OCI-LY1 (cell line): Measurements from ENCODE around the gene BTNL9.

Experiments used
- H2AFZ ChIP-seq: fragments of 200-600 bp; sonication (generic), shearing (Covaris generic); 2 replicates; pipeline ENCODE4 v1.6.0; 2014; ENCODE audit warnings: antibody characterized with exemption, mild to moderate bottlenecking, low read length
- H3F3A ChIP-seq: fragments of 200-600 bp; sonication (generic), shearing (Covaris generic); 2 replicates; pipeline ENCODE4 v1.6.0; 2014; ENCODE audit warnings: mild to moderate bottlenecking, antibody characterized with exemption, low read length, moderate library complexity; ENCODE audit not compliant: insufficient read depth
- H3K27ac ChIP-seq: fragments of 200-600 bp; sonication (generic); 2 replicates; pipeline ENCODE4 v1.5.1; 2014; ENCODE audit warnings: low read length, mixed run types, mild to moderate bottlenecking, low read depth; ENCODE audit not compliant: poor library complexity, severe bottlenecking
- H3K27me3 ChIP-seq: fragments of 200-600 bp; sonication (generic); 2 replicates; pipeline ENCODE4 v1.6.0; 2014; ENCODE audit warnings: antibody characterized with exemption, mild to moderate bottlenecking, low read length, moderate library complexity; ENCODE audit not compliant: insufficient read depth
- H3K36me3 ChIP-seq: fragments of 200-600 bp; sonication (generic); 2 replicates; pipeline ENCODE4 v1.6.1; 2014; ENCODE audit warnings: mild to moderate bottlenecking, antibody characterized with exemption, low read length, moderate library complexity, mixed read lengths; ENCODE audit not compliant: insufficient read depth
- H3K4me1 ChIP-seq: fragments of 200-600 bp; sonication (generic); 2 replicates; pipeline ENCODE4 v1.5.1; 2014; ENCODE audit warnings: mild to moderate bottlenecking, low read length, moderate library complexity; ENCODE audit not compliant: insufficient read depth, severe bottlenecking
- H3K4me2 ChIP-seq: fragments of 200-600 bp; sonication (generic), shearing (Covaris generic); 2 replicates; pipeline ENCODE4 v1.6.1; 2014; ENCODE audit warnings: low read length
- H3K4me3 ChIP-seq: fragments of 200-600 bp; sonication (generic); 2 replicates; pipeline ENCODE4 v1.5.1; 2014; ENCODE audit warnings: low read length, low read depth, mild to moderate bottlenecking, mixed read lengths; ENCODE audit not compliant: poor library complexity, severe bottlenecking
- H3K79me2 ChIP-seq: fragments of 200-600 bp; shearing (Covaris generic); 2 replicates; pipeline ENCODE4 v1.6.1; 2016; ENCODE audit warnings: mixed run types, low read length, mixed read lengths; ENCODE audit not compliant: insufficient read depth
- H3K9ac ChIP-seq: fragments of 200-600 bp; sonication (generic), shearing (Covaris generic); 2 replicates; pipeline ENCODE4 v1.6.1; 2014; ENCODE audit warnings: mild to moderate bottlenecking, low read length, mixed read lengths
- H3K9me2 ChIP-seq: fragments of 200-600 bp; sonication (generic), shearing (Covaris generic); 2 replicates; pipeline ENCODE4 v1.6.1; 2014; ENCODE audit warnings: low read depth, mild to moderate bottlenecking, low read length, mixed read lengths
- H3K9me3 ChIP-seq: fragments of 200-600 bp; shearing (Covaris generic); 2 replicates; pipeline ENCODE4 v1.6.1; 2014; ENCODE audit warnings: low read length, mixed read lengths
- H4K20me1 ChIP-seq: fragments of 200-600 bp; sonication (generic), shearing (Covaris generic); 2 replicates; pipeline ENCODE4 v1.6.0; 2016; ENCODE audit warnings: mild to moderate bottlenecking, low read length; ENCODE audit not compliant: insufficient read depth
- CTCF ChIP-seq: fragments of 200-600 bp; sonication (generic), shearing (Covaris generic); IDR thresholded peaks from 2 replicates; pipeline ENCODE4 v1.5.1; 2017; ENCODE audit warnings: mild to moderate bottlenecking, antibody characterized with exemption, low read length, moderate library complexity, mixed read lengths
- EZH2 ChIP-seq: fragments of 200-600 bp; sonication (generic), shearing (Covaris generic); IDR thresholded peaks from 2 replicates; pipeline ENCODE4 v1.8.0; 2017; ENCODE audit warnings: borderline replicate concordance, mixed run types, mild to moderate bottlenecking, antibody characterized with exemption, low read length, moderate library complexity, mixed read lengths

BTNL9 gene

GRCh38 chr5:181028032-181028819 is 11.8 kb upstream of the BTNL9 start:
- TF ChIP-seq CTCF: no peak
- Histone ChIP-seq H3K9ac (no peak overlapping the region), H3K36me3 (no peaks in the 10 kb centered on the region; the same call in 1 of the 2 replicates), H3K27me3 (no peaks in the 10 kb centered on the region), H3K4me2 (no peak overlapping the region), H3K4me1 (no peaks in the 10 kb centered on the region), H3F3A (no peaks in the 10 kb centered on the region), H3K27ac (no peak overlapping the region), H3K9me2 (no peaks in the 10 kb centered on the region), H3K4me3 (no peak overlapping the region), H3K9me3 (no peaks in the 10 kb centered on the region), H4K20me1 (no peaks in the 10 kb centered on the region), H3K79me2 (no peaks in the 10 kb centered on the region), H2AFZ (no peak overlapping the region)

- Histone ChIP-seq H3K27ac (no peak overlapping the region), H2AFZ (no peak overlapping the region), H3K9me3 (no peaks in the 10 kb centered on the region), H3K4me1 (no peaks in the 10 kb centered on the region), H3K79me2 (no peaks in the 10 kb centered on the region), H3K4me2 (no peak overlapping the region), H3K9ac (no peak overlapping the region), H3K36me3 (no peaks in the 10 kb centered on the region; the same call in 1 of the 2 replicates), H4K20me1 (no peaks in the 10 kb centered on the region), H3K27me3 (no peaks in the 10 kb centered on the region), H3F3A (no peaks in the 10 kb centered on the region), H3K4me3 (no peak overlapping the region), H3K9me2 (no peaks in the 10 kb centered on the region)
- TF ChIP-seq CTCF (no peak), EZH2 (no peak)
These were observed 8.3 kb upstream of the BTNL9 start for GRCh38 chr5:181031716-181032115.

GRCh38 chr5:181035991-181036815 is 3.9 kb upstream of the BTNL9 start:
- Histone ChIP-seq H3K36me3 (no peaks in the 10 kb centered on the region; the same call in 1 of the 2 replicates), H3K4me2 (no peak overlapping the region), H3K4me1 (no peaks in the 10 kb centered on the region), H3K4me3 (no peak overlapping the region), H3K79me2 (no peaks in the 10 kb centered on the region), H3F3A (no peaks in the 10 kb centered on the region), H3K27ac (no peak overlapping the region), H3K9me2 (no peaks in the 10 kb centered on the region), H3K9ac (no peak overlapping the region), H4K20me1 (no peaks in the 10 kb centered on the region), H3K9me3 (no peaks in the 10 kb centered on the region), H2AFZ (no peak overlapping the region), H3K27me3 (no peaks in the 10 kb centered on the region; the same call in 1 of the 2 replicates)
- TF ChIP-seq CTCF (no peak), EZH2 (no peak)
